GM12892 (cell line): ENCODE data around the gene LMF1.

Experiments
- POLR2A ChIP-seq: IDR thresholded peaks from 2 replicates; pipeline ENCODE4 v1.6.1; 2011; ENCODE audit warnings: low read depth, low read length, control low read depth
- POLR2AphosphoS5 ChIP-seq: IDR thresholded peaks from 2 replicates; pipeline ENCODE4 v1.6.1; 2011; ENCODE audit warnings: low read depth, low read length, control low read depth

GRCh38 chr16:981695-982144, 10.9 kb upstream of the LMF1 start, which contains the start of gene SOX8:
- TF ChIP-seq POLR2AphosphoS5 (no peak), POLR2A (no peak)
